Measurements from ENCODE around the gene GM2A. TPM values are rescaled to one million over a fixed set of nuclear protein-coding genes. Genes with fewer than 3 reads are reported as not detected.
"Not testable (repeated sequence)": the region's sequence is repeated elsewhere in the genome, so short reads cannot be mapped to it uniquely, and the experiment has no call there.

The GM2A gene
- total and polyA plus RNA-seq, 2 experiments from 2014 or later = 14.9 to 27.6 TPM

GRCh38 chr5:151251621-151252020, 1.4 kb upstream of the GM2A start:
- Histone ChIP-seq H3K9me3 (ENCODE audit: low read depth) (no peaks in the 10 kb centered on the region), H3K27ac (peak overlapping the region; percentile 67), H3K4me1 (ENCODE audit: insufficient read depth) (no peaks in the 10 kb centered on the region), H3K4me2 (peak overlapping the region; percentile 77), H2AFZ (peak overlapping the region; percentile 88), H3K9me2 (replicated peaks; ENCODE audit: insufficient read depth) (no peaks in the 10 kb centered on the region), H4K20me1 (ENCODE audit: insufficient read depth, poor library complexity, severe bottlenecking) (no peaks in the 10 kb centered on the region), H3K4me3 (no peak overlapping the region), H3K79me2 (peaks cover 19% of the 10 kb centered on the region), H3K27me3 (no peaks in the 10 kb centered on the region), H3K36me3 (replicated peaks; ENCODE audit: insufficient read depth, low read depth) (no peaks in the 10 kb centered on the region)
- TF ChIP-seq EZH2 (IDR thresholded peaks at IDR 0.05; ENCODE audit: borderline replicate concordance) (no peak), EZH2phosphoT487 (IDR thresholded peaks at IDR 0.05; ENCODE audit: low read depth, severe bottlenecking, unreplicated experiment) (no peak)
- TF ChIP-seq, protein P1, sequence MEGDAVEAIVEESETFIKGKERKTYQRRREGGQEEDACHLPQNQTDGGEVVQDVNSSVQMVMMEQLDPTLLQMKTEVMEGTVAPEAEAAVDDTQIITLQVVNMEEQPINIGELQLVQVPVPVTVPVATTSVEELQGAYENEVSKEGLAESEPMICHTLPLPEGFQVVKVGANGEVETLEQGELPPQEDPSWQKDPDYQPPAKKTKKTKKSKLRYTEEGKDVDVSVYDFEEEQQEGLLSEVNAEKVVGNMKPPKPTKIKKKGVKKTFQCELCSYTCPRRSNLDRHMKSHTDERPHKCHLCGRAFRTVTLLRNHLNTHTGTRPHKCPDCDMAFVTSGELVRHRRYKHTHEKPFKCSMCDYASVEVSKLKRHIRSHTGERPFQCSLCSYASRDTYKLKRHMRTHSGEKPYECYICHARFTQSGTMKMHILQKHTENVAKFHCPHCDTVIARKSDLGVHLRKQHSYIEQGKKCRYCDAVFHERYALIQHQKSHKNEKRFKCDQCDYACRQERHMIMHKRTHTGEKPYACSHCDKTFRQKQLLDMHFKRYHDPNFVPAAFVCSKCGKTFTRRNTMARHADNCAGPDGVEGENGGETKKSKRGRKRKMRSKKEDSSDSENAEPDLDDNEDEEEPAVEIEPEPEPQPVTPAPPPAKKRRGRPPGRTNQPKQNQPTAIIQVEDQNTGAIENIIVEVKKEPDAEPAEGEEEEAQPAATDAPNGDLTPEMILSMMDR (IDR thresholded peaks at IDR 0.05; ENCODE audit: poor library complexity) = no peak
- no peak for DNase-seq (ENCODE audit: low spot score)
- 98% methylated on average over 4 of the region's 4 CpGs for WGBS (ENCODE audit: low lambda C conversion rate, missing lambda C conversion rate)

- DNase-seq (ENCODE audit: low spot score) = no peak
- Histone ChIP-seq H4K20me1 (ENCODE audit: insufficient read depth, poor library complexity, severe bottlenecking) (no peaks in the 10 kb centered on the region), H3K9me3 (ENCODE audit: low read depth) (no peaks in the 10 kb centered on the region), H3K9me2 (replicated peaks; ENCODE audit: insufficient read depth) (no peaks in the 10 kb centered on the region), H3K79me2 (peaks cover 21% of the 10 kb centered on the region), H3K4me2 (peak overlapping the region; percentile 79), H3K27ac (peak overlapping the region; percentile 48), H2AFZ (peak overlapping the region; percentile 52), H3K4me3 (peak overlapping the region; percentile 47), H3K4me1 (ENCODE audit: insufficient read depth) (no peaks in the 10 kb centered on the region), H3K27me3 (no peaks in the 10 kb centered on the region), H3K36me3 (replicated peaks; ENCODE audit: insufficient read depth, low read depth) (no peaks in the 10 kb centered on the region)
- TF ChIP-seq EZH2 (IDR thresholded peaks at IDR 0.05; ENCODE audit: borderline replicate concordance) = no peak
- TF ChIP-seq EZH2phosphoT487 (IDR thresholded peaks at IDR 0.05; ENCODE audit: low read depth, severe bottlenecking, unreplicated experiment) = no peak
- TF ChIP-seq, protein P1 (IDR thresholded peaks at IDR 0.05; ENCODE audit: poor library complexity) = no peak
- 32% methylated on average over 5 of the region's 5 CpGs for WGBS (ENCODE audit: low lambda C conversion rate, missing lambda C conversion rate)
Measured at GRCh38 chr5:151253605-151253950, 593 bp downstream of the GM2A start.

DNA sequence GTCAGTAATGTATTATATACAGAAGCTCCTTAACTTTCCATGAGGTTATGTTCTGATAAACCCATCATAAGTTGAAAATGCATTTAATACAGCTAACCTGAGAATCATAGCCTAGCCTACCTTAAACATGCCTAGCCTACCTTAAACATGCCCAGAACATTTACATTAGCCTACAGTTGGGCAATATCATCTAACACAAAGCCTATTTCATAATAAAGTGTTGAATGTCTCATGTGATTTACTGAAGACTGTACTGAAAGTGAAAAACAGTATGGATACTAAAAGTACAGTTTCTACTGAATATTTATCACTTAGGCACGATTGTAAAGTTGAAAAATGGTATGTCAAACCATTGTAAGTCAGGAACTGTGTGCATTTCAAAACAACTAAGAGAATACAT, 1.6 kb downstream of the GM2A start:
- 86% methylated on average over 1 of the region's 1 CpG for WGBS (ENCODE audit: low lambda C conversion rate, missing lambda C conversion rate)
- H3K27ac ChIP-seq = no peak overlapping the region
- H3K79me2 ChIP-seq = peaks cover 21% of the 10 kb centered on the region
- no peaks in the 10 kb centered on the region for H3K4me1 ChIP-seq (ENCODE audit: insufficient read depth)
- no peaks in the 10 kb centered on the region for H3K27me3 ChIP-seq
- H3K4me3 ChIP-seq = no peak overlapping the region
- H3K9me3 ChIP-seq (ENCODE audit: low read depth) = no peaks in the 10 kb centered on the region
- no peaks in the 10 kb centered on the region for H3K36me3 ChIP-seq (replicated peaks; ENCODE audit: insufficient read depth, low read depth)
- H3K4me2 ChIP-seq = peak overlapping the region; percentile 79
- no peak overlapping the region for H2AFZ ChIP-seq
- DNase-seq (ENCODE audit: low spot score) = no peak
- TF ChIP-seq, protein P1 (IDR thresholded peaks at IDR 0.05; ENCODE audit: poor library complexity) = no peak
- H3K9me2 ChIP-seq (replicated peaks; ENCODE audit: insufficient read depth) = no peaks in the 10 kb centered on the region
- no peaks in the 10 kb centered on the region for H4K20me1 ChIP-seq (ENCODE audit: insufficient read depth, poor library complexity, severe bottlenecking)

DNA sequence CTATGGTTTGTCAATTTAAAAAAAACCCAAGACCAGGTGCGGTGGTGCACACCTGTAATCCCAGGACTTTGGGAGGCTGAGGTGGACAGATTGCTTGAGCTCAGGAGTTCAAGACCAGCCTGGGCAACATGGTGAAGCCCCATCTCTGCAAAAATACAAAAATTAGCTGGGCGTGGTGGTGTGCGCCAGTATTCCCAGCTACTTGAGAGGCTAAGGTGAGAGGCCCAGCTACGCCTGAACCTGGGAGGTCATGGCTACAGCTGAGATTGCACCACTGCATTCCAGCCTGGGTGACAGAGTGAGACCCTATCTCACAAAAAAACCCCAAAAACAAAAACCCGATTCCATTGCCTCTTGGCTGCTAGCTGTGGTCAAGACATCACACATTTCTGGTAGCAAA, 2.0 kb downstream of the GM2A start:
- not testable (repeated sequence) for H3K27me3 ChIP-seq; H3K27ac ChIP-seq; H3K4me2 ChIP-seq; H2AFZ ChIP-seq; H3K9me3 ChIP-seq (ENCODE audit: low read depth); H3K9me2 ChIP-seq (replicated peaks; ENCODE audit: insufficient read depth); H3K4me3 ChIP-seq; DNase-seq (ENCODE audit: low spot score); H4K20me1 ChIP-seq (ENCODE audit: insufficient read depth, poor library complexity, severe bottlenecking); H3K4me1 ChIP-seq (ENCODE audit: insufficient read depth); H3K36me3 ChIP-seq (replicated peaks; ENCODE audit: insufficient read depth, low read depth)
- peaks cover 21% of the 10 kb centered on the region for H3K79me2 ChIP-seq
- 97% methylated on average over 5 of the region's 5 CpGs for WGBS (ENCODE audit: low lambda C conversion rate, missing lambda C conversion rate)
